Mesendoderm (in vitro differentiated cells): Measurements from ENCODE around the gene FAM163B.

Experiments
- DNase-seq: peaks from one replicate; pipeline ENCODE4 v3.0.0; 2013
- H2AK5ac ChIP-seq: 2 replicates; pipeline ENCODE4 v1.6.1; 2013; ENCODE audit warnings: low read length, inconsistent platforms
- H2BK120ac ChIP-seq: 2 replicates; pipeline ENCODE4 v1.6.1; 2013; ENCODE audit warnings: low read depth, mild to moderate bottlenecking, low read length, moderate library complexity, mixed read lengths
- H2BK15ac ChIP-seq: replicated peaks from 2 replicates; pipeline ENCODE4 v1.6.1; 2013; ENCODE audit warnings: low read depth, mild to moderate bottlenecking, moderate library complexity
- H2BK5ac ChIP-seq: 2 replicates; pipeline ENCODE4 v1.6.1; 2013; ENCODE audit warnings: low read length, inconsistent platforms
- H3K18ac ChIP-seq: 2 replicates; pipeline ENCODE4 v1.6.1; 2013; ENCODE audit warnings: mild to moderate bottlenecking, low read length, mixed read lengths
- H3K23ac ChIP-seq: one replicate; pipeline ENCODE4 v1.6.1; 2013; ENCODE audit warnings: low read length
- H3K27ac ChIP-seq: 2 replicates; pipeline ENCODE4 v1.5.1; 2013; ENCODE audit warnings: low read depth, mild to moderate bottlenecking, inconsistent platforms, low read length, moderate library complexity
- H3K27me3 ChIP-seq: 2 replicates; pipeline ENCODE4 v1.6.1; 2013; ENCODE audit warnings: low read length, control low read depth, mild to moderate bottlenecking, inconsistent platforms; ENCODE audit not compliant: insufficient read depth, poor library complexity
- H3K36me3 ChIP-seq: 2 replicates; pipeline ENCODE4 v1.6.1; 2013; ENCODE audit warnings: low read length, inconsistent platforms; ENCODE audit not compliant: control insufficient read depth, insufficient read depth
- H3K4ac ChIP-seq: one replicate; pipeline ENCODE4 v1.6.1; 2013; ENCODE audit warnings: low read depth, mild to moderate bottlenecking, low read length, moderate library complexity
- H3K4me1 ChIP-seq: 2 replicates; pipeline ENCODE4 v1.6.1; 2013; ENCODE audit warnings: low read depth, low read length, inconsistent platforms; ENCODE audit not compliant: control insufficient read depth
- H3K4me2 ChIP-seq: 2 replicates; pipeline ENCODE4 v1.6.1; 2013; ENCODE audit warnings: low read length
- H3K4me3 ChIP-seq: 2 replicates; pipeline ENCODE4 v1.5.1; 2013; ENCODE audit warnings: mild to moderate bottlenecking, low read length
- H3K56ac ChIP-seq: one replicate; pipeline ENCODE4 v1.6.1; 2013; ENCODE audit warnings: low read length
- H3K79me1 ChIP-seq: 2 replicates; pipeline ENCODE4 v1.6.1; 2013; ENCODE audit warnings: low read length, inconsistent platforms
- H3K79me2 ChIP-seq: 2 replicates; pipeline ENCODE4 v1.6.1; 2013; ENCODE audit warnings: mild to moderate bottlenecking, low read length; ENCODE audit not compliant: control insufficient read depth, insufficient read depth
- H3K9ac ChIP-seq: 2 replicates; pipeline ENCODE4 v1.6.1; 2013; ENCODE audit warnings: low read length, inconsistent platforms
- H4K5ac ChIP-seq: one replicate; pipeline ENCODE4 v1.6.1; 2013; ENCODE audit warnings: low read length
- H4K8ac ChIP-seq: one replicate; pipeline ENCODE4 v1.6.1; 2013; ENCODE audit warnings: low read depth, mild to moderate bottlenecking, control low read depth, low read length, moderate library complexity
- WGBS: extraction: QIAGEN DNeasy Blood & Tissue Kit; methylation state at CpG from one replicate; pipeline ENCODE4 v1.1.7; 2013; ENCODE audit warnings: low lambda C conversion rate, missing lambda C conversion rate; ENCODE audit not compliant: insufficient coverage; ENCODE audit errors: extremely low coverage; 5-methylcytosine and 5-hydroxymethylcytosine counted together

FAM163B gene

GRCh38 chr9:133584167-133584558 is 25.0 kb downstream of the FAM163B start:
- H3K4me1 ChIP-seq, result peaks cover 8% of the 10 kb centered on the region
- no peaks in the 10 kb centered on the region for H3K36me3 ChIP-seq
- H2BK5ac ChIP-seq, result peak overlapping the region; percentile 17
- H3K79me2 ChIP-seq, result no peaks in the 10 kb centered on the region
- no peak overlapping the region for H2BK15ac ChIP-seq
- H3K9ac ChIP-seq, result no peak overlapping the region
- H2AK5ac ChIP-seq, result no peak overlapping the region
- H3K56ac ChIP-seq, result peak overlapping the region; percentile 62
- H3K4me2 ChIP-seq, result no peak overlapping the region
- no peak overlapping the region for H4K8ac ChIP-seq
- no peaks in the 10 kb centered on the region for H3K27me3 ChIP-seq
- no peak for DNase-seq
- H4K5ac ChIP-seq, result no peak overlapping the region
- no peak overlapping the region for H3K4ac ChIP-seq
- no peak overlapping the region for H2BK120ac ChIP-seq
- no peak overlapping the region for H3K4me3 ChIP-seq
- WGBS, result no CpG with 5 or more reads among the region's 5 CpGs
- no peak overlapping the region for H3K27ac ChIP-seq
- no peak overlapping the region for H3K18ac ChIP-seq
- no peaks in the 10 kb centered on the region for H3K79me1 ChIP-seq
- no peak overlapping the region for H3K23ac ChIP-seq

- Histone ChIP-seq H2AK5ac (no peak overlapping the region), H3K4me3 (no peak overlapping the region), H3K23ac (no peak overlapping the region), H3K27ac (no peak overlapping the region), H2BK5ac (no peak overlapping the region), H4K8ac (no peak overlapping the region), H3K4me2 (no peak overlapping the region), H3K79me2 (no peaks in the 10 kb centered on the region), H3K4ac (no peak overlapping the region), H3K79me1 (no peaks in the 10 kb centered on the region), H4K5ac (no peak overlapping the region), H2BK120ac (no peak overlapping the region), H3K9ac (no peak overlapping the region), H3K4me1 (peaks cover 8% of the 10 kb centered on the region), H3K56ac (peak overlapping the region; percentile 15), H2BK15ac (no peak overlapping the region), H3K18ac (no peak overlapping the region), H3K36me3 (no peaks in the 10 kb centered on the region), H3K27me3 (no peaks in the 10 kb centered on the region)
- WGBS, result no CpG with 5 or more reads among the region's 23 CpGs
- DNase-seq, result no peak
Measured at GRCh38 chr9:133583586-133583985, 25.6 kb downstream of the FAM163B start.

GRCh38 chr9:133583111-133583510 is 26.1 kb downstream of the FAM163B start:
- Histone ChIP-seq H3K27ac (no peak overlapping the region), H3K56ac (no peak overlapping the region), H2AK5ac (no peak overlapping the region), H2BK15ac (no peak overlapping the region), H3K9ac (no peak overlapping the region), H3K79me2 (no peaks in the 10 kb centered on the region), H3K4ac (no peak overlapping the region), H2BK5ac (no peak overlapping the region), H4K8ac (no peak overlapping the region), H3K36me3 (no peaks in the 10 kb centered on the region), H3K27me3 (no peaks in the 10 kb centered on the region), H4K5ac (no peak overlapping the region), H3K4me3 (no peak overlapping the region), H3K4me1 (peaks cover 8% of the 10 kb centered on the region), H3K4me2 (no peak overlapping the region), H3K79me1 (no peaks in the 10 kb centered on the region), H3K23ac (no peak overlapping the region), H3K18ac (no peak overlapping the region), H2BK120ac (no peak overlapping the region)
- DNase-seq, result no peak
- no CpG with 5 or more reads among the region's 3 CpGs for WGBS

- no peak overlapping the region for H3K9ac ChIP-seq
- peaks cover 8% of the 10 kb centered on the region for H3K4me1 ChIP-seq
- H3K79me2 ChIP-seq, result no peaks in the 10 kb centered on the region
- DNase-seq, result no peak
- no peak overlapping the region for H2AK5ac ChIP-seq
- H2BK120ac ChIP-seq, result no peak overlapping the region
- H4K8ac ChIP-seq, result no peak overlapping the region
- H3K4me2 ChIP-seq, result no peak overlapping the region
- H3K4me3 ChIP-seq, result no peak overlapping the region
- H3K56ac ChIP-seq, result peak overlapping the region; percentile 64
- H4K5ac ChIP-seq, result no peak overlapping the region
- H3K18ac ChIP-seq, result no peak overlapping the region
- H3K79me1 ChIP-seq, result no peaks in the 10 kb centered on the region
- no peak overlapping the region for H3K27ac ChIP-seq
- WGBS, result no CpG with 5 or more reads among the region's 14 CpGs
- no peak overlapping the region for H3K23ac ChIP-seq
- no peaks in the 10 kb centered on the region for H3K36me3 ChIP-seq
- H3K27me3 ChIP-seq, result no peaks in the 10 kb centered on the region
- H2BK5ac ChIP-seq, result no peak overlapping the region
- H3K4ac ChIP-seq, result no peak overlapping the region
- H2BK15ac ChIP-seq, result no peak overlapping the region
Measured at GRCh38 chr9:133582501-133583045, 26.6 kb downstream of the FAM163B start.

- Histone ChIP-seq H4K5ac (no peak overlapping the region), H2BK120ac (no peak overlapping the region), H3K18ac (no peak overlapping the region), H3K56ac (peak overlapping the region; percentile 25), H3K23ac (no peak overlapping the region), H4K8ac (no peak overlapping the region), H3K4me2 (no peak overlapping the region), H3K79me2 (no peaks in the 10 kb centered on the region), H3K27me3 (no peaks in the 10 kb centered on the region), H3K27ac (no peak overlapping the region), H2BK5ac (no peak overlapping the region), H3K9ac (no peak overlapping the region), H3K36me3 (no peaks in the 10 kb centered on the region), H3K79me1 (no peaks in the 10 kb centered on the region), H2BK15ac (no peak overlapping the region), H3K4me1 (peaks cover 10% of the 10 kb centered on the region), H3K4ac (no peak overlapping the region), H2AK5ac (no peak overlapping the region), H3K4me3 (no peak overlapping the region)
- no CpG with 5 or more reads among the region's 19 CpGs for WGBS
- DNase-seq, result peak; percentile 75
Measured at GRCh38 chr9:133581513-133582343, 27.5 kb downstream of the FAM163B start.
